Bone marrow (tissue), 2 donors: ENCODE measurements around the gene SPINK4.

ENCODE experiments used
- DNase-seq, 2 donors: peaks; one replicate each; lab custom pipeline; 2025; lab: John Stamatoyannopoulos, UW

Gene SPINK4

DNA sequence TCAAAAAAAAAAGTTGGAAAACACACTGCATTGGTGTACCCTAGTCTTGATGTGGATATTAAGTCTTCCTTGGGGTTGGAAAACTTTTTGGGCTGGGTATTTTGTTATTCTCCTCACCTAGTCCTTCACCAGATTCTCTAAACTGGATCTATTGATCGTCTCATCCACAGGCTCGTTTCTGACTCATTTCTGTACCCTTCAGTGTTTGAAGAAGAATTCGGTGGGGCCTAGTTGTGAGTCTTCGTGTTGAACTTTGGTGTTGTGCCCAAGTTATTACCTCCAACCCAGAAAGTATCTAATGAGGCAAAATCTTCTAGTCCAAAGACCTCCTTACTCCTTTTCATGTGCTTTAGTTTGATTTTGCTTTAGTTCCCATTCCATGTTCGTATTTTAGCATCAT lies 51.9 kb downstream of the SPINK4 start:
- DNase-seq, result no peak

DNA sequence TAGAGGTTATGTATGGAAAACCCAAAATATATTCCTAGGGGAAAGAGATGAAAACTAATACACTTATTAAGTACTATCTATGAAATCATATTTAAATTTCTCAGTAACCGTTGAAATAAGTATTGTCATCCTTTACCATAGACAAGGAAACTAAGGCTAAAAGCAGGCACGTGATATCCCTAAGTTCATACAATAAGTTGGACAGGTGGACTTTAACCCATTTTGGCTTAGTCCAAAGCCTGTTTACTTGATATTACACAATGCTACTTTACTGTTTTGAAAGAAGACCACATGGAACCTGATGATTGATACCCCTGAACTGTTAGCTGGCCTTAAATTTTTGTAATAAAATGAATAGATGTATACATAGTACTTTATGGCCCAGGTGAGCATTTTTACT lies 53.8 kb downstream of the SPINK4 start:
- no peak for DNase-seq

DNA sequence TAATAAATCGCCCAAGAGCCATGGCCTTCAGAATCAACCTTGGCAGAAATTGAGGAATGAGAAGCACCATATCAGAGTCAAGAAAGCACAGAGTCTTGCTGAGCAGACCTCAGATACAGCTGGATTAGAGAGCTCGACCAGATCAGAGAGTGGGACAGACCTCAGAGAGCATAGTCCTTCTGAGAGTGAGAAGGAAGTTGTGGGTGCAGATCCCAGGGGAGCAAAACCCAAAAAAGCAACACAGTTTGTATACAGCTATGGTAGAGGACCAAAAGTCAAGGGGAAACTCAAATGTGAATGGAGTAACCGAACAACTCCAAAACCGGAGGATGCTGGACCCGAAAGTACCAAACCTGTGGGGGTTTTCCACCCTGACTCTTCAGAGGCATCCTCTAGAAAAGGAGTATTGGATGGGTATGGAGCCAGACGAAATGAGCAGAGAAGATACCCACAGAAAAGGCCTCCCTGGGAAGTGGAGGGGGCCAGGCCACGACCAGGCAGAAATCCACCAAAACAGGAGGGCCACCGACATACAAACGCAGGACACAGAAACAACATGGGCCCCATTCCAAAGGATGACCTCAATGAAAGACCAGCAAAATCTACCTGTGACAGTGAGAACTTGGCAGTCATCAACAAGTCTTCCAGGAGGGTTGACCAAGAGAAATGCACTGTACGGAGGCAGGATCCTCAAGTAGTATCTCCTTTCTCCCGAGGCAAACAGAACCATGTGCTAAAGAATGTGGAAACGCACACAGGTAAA lies 54.9 kb downstream of the SPINK4 start:
- no peak for DNase-seq

DNA sequence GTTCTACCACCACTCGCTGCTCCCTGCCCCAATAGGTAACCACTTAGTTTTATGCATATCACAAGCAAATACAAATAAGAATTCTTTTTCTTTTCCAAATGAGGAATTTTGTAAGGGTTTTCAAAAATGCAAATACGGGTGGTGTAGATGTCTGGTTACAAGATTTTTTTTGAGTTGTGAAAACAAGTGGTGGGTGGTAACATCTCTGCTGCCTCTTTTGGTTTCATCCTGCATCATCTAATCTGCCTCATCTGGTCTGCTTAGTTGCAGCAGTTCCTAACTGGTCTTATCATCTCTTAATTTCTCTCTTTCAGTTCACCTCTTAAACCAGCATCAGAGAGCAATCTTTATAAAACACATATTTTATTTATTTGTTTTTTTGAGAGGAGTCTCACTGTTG lies 55.6 kb downstream of the SPINK4 start:
- DNase-seq, result no peak

DNA sequence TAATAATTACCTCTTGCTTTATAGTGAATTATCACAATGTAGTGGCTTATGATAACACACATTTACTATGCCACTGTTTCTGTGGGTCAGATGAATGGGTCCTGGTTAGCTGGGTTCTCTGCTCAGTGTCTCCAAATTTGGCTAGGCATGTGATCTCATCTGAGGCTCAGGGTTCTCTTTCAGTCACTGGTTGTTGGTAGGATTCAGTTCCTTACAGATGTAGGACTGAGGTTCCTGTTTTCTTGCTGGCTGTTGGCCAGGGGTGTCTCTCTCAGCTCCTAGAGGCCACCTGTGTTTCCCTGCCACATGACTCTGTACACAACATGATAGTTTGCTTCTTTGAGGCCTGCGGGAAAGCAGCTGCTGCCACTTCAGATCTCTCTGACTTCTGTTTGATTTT lies 57.5 kb downstream of the SPINK4 start:
- peak in 1 of 2 donors; percentile 93 for DNase-seq
